ENCODE measurements around the gene PFKM.
A peak's percentile ranks its signal among the peaks of the same experiment; 100 is the strongest.
"Not testable (repeated sequence)": the region's sequence is repeated elsewhere in the genome, so short reads cannot be mapped to it uniquely, and the experiment has no call there.

Gene PFKM

DNA sequence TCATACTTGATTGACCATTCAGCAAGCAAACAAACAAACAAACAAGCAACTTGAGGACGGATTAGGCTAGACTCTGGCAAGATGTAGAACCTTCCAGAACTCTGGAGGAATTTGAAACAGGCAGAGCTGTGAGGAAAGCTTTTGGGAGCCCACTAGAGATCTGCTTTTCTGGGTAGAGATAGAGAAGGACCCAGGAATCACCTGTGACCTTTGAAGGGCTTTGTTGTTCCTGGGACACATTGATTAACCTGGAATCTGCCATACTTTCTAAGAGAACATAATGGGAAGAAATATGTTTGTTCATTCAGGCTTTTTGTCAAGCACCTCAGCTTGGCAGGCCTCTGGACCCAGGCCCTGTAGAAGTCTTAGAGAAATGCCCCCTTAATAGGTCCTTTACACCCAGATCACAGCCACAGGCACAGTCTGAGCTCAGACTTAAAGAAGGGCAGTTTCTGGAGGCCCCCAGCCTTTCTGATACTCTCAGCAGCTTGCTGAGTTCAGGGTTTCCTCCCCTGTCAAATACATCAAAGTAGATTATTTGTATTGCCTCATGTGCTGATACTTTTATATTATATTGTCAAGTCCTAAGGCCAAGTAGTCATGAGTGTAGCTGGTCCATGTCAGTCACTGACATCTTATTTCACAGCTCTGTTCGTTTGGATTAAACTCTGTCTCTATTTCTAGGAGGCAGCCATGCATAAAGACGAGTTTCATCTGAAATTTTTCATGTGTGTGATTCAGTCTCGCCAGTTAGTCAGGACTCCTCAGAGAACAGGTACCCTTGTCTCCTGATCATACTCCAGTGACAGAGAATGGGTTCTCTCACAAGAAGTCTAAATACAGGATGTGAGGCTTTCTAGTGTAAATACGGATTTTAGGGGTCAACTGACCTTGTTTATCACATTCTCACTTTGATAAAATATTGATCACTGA lies 12.2 kb upstream of the PFKM start:
- no peak for TF ChIP-seq PAX5 (IDR thresholded peaks at IDR 0.05; ENCODE audit: insufficient read depth, low read length, severe bottlenecking)
- TF ChIP-seq SPI1 (IDR thresholded peaks at IDR 0.05; ENCODE audit: low read depth, low read length) = no peak
- TF ChIP-seq POLR2A (IDR thresholded peaks at IDR 0.05; ENCODE audit: low read depth, low read length) = no peak
- no peak for TF ChIP-seq POU2F2 (IDR thresholded peaks at IDR 0.05; ENCODE audit: low read depth, low read length)
- TF ChIP-seq POLR2AphosphoS5 (IDR thresholded peaks at IDR 0.05; ENCODE audit: low read depth, low read length) = no peak
- TF ChIP-seq TAF1 (IDR thresholded peaks at IDR 0.05; ENCODE audit: low read depth, low read length) = no peak
- DNase-seq (ENCODE audit: insufficient read length, low spot score) (no peak), FAIRE-seq (peak; percentile 43)

- DNase-seq (ENCODE audit: insufficient read length, low spot score) (no peak), FAIRE-seq (no peak)
- TF ChIP-seq PAX5 (IDR thresholded peaks at IDR 0.05; ENCODE audit: insufficient read depth, low read length, severe bottlenecking) = no peak
These were observed 9.7 kb upstream of the PFKM start for GRCh38 chr12:48109424-48109823.

DNA sequence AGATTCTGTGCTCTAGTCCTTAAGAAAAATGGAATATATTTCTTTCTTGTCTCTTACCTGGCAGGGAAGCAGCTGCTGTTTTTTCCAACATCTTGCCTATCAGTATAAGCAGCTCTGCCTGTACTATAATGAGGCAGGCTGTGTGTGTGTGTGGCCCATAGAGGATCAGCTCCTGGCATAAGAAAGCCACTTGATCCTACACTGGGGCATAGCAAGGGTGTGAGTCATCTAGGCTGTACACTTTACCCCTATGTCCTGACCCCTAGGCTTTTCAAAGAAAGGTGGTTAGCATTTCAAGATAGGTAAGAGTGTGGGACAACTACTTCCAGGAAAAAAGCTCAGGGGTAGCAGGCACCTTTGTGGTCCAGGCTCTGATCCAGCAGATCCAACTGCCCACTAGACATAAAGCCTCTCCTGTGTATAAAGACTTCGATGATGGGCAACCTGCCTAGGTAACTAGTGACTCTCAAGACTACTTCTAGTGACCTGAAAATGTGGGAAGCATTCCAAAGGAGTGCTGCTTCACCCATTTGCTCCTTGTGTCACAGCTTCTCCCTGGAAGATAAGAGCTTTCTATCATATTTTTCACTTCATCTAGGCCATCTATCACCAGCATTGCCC lies 8.4 kb upstream of the PFKM start:
- FAIRE-seq (no peak), DNase-seq (ENCODE audit: insufficient read length, low spot score) (no peak)
- TF ChIP-seq PAX5 (IDR thresholded peaks at IDR 0.05; ENCODE audit: insufficient read depth, low read length, severe bottlenecking) (no peak), POU2F2 (IDR thresholded peaks at IDR 0.05; ENCODE audit: low read depth, low read length) (no peak), SPI1 (IDR thresholded peaks at IDR 0.05; ENCODE audit: low read depth, low read length) (no peak), POLR2AphosphoS5 (IDR thresholded peaks at IDR 0.05; ENCODE audit: low read depth, low read length) (no peak), TAF1 (IDR thresholded peaks at IDR 0.05; ENCODE audit: low read depth, low read length) (no peak), POLR2A (IDR thresholded peaks at IDR 0.05; ENCODE audit: low read depth, low read length) (no peak)

DNA sequence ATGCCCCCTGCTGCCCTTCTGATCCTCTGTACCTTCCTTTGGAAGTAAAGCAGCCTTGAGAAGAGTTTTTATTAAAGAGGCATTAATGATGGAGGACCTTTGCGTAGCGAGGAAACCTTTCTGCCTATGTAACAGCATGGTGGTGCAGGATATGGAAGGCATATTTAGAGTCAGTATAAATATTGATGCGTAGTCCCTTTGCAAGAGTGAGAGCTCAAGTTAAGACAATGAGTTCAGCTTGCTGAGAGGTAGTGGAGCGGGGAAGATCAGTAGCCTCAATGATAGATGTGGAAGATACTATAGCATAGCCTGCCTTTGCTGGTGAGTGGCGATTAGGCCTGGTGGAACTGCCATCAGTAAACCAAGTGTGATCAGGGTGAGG lies 7.9 kb upstream of the PFKM start:
- not testable (repeated sequence) for DNase-seq (ENCODE audit: insufficient read length, low spot score); FAIRE-seq

DNA sequence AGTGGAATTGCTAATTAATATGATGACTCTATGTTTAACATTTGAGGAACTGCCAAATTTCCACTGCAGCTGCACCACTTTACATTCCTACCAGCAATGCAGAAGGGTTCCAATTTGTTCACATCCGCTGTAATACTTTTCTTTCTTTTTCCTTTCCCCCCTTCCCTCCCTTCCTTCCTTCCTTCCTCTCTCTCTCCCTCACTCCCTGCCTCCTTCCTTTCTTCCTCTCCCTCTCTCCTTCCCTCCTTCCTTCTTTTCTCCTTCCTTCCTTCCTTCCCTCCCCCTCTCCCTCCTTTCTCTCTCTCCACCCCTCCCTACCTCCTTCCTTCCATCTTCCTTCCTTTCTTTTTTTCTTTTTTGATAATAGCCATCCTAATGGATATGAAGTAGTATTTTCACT lies 3.2 kb upstream of the PFKM start:
- TF ChIP-seq POLR2A (IDR thresholded peaks at IDR 0.05; ENCODE audit: low read depth, low read length) = no peak
- no peak for TF ChIP-seq POU2F2 (IDR thresholded peaks at IDR 0.05; ENCODE audit: low read depth, low read length)
- no peak for TF ChIP-seq PAX5 (IDR thresholded peaks at IDR 0.05; ENCODE audit: insufficient read depth, low read length, severe bottlenecking)
- TF ChIP-seq SPI1 (IDR thresholded peaks at IDR 0.05; ENCODE audit: low read depth, low read length) = no peak
- no peak for TF ChIP-seq POLR2AphosphoS5 (IDR thresholded peaks at IDR 0.05; ENCODE audit: low read depth, low read length)
- TF ChIP-seq TAF1 (IDR thresholded peaks at IDR 0.05; ENCODE audit: low read depth, low read length) = no peak
- DNase-seq (ENCODE audit: insufficient read length, low spot score) (no peak), FAIRE-seq (no peak)

DNA sequence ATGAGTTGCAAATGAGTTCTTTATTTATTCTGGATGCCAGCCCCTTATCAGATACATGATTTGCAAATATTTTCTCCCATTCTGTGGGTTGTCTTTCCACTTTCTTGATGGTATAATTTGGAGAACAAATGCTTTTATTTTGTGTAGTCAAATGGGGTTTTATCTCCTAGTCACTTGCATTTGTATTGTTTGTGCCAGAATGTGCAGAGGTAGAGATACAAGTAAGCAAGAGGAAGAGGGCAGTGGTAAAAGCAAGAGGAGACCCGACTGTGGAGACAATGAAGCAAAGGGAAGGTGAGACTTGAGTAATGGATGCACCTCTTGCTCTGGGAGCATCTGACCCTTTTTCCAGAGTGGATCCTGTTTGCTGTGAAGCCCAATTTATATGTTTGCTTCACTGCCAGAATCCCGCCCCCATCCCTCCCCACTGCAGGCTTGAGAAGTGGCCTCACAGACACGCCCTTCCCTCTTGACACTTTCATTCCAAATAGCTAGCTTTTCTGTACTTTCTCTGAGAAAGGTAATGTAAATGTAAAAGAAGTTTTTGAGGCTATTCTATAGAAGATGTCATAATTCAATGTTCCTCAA lies 786 bp upstream of the PFKM start:
- no peak for DNase-seq (ENCODE audit: insufficient read length, low spot score)

DNA sequence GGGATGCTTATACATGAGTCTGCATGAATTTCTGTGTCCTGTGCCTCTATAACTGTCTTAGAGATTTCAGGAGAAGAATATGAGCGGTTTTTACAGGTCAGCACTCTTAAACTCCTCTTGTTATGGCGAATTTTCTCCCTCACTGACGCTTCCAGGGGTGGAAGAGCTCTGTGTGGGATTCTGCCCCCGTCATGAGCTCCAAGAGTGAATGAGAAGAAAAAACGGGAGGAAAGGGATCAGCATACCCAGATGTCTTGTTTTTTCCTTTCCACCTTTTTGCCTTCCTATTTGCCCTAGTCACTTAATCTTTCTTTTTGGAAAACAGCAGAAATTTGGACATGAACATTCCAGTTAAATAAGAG lies 651 bp downstream of the PFKM start:
- no peak for FAIRE-seq
- no peak for TF ChIP-seq TAF1 (IDR thresholded peaks at IDR 0.05; ENCODE audit: low read depth, low read length)
- TF ChIP-seq SPI1 (IDR thresholded peaks at IDR 0.05; ENCODE audit: low read depth, low read length) = no peak
- no peak for TF ChIP-seq POLR2A (IDR thresholded peaks at IDR 0.05; ENCODE audit: low read depth, low read length)
- no peak for TF ChIP-seq POU2F2 (IDR thresholded peaks at IDR 0.05; ENCODE audit: low read depth, low read length)
- no peak for DNase-seq (ENCODE audit: insufficient read length, low spot score)

More for the DNA sequence above, 786 bp upstream of the PFKM start:
- FAIRE-seq = no peak
- TF ChIP-seq POLR2A (IDR thresholded peaks at IDR 0.05; ENCODE audit: low read depth, low read length) = no peak
- no peak for TF ChIP-seq TAF1 (IDR thresholded peaks at IDR 0.05; ENCODE audit: low read depth, low read length)
- no peak for TF ChIP-seq PAX5 (IDR thresholded peaks at IDR 0.05; ENCODE audit: insufficient read depth, low read length, severe bottlenecking)
- no peak for TF ChIP-seq POU2F2 (IDR thresholded peaks at IDR 0.05; ENCODE audit: low read depth, low read length)
- TF ChIP-seq POLR2AphosphoS5 (IDR thresholded peaks at IDR 0.05; ENCODE audit: low read depth, low read length) = no peak
- TF ChIP-seq SPI1 (IDR thresholded peaks at IDR 0.05; ENCODE audit: low read depth, low read length) = no peak

GRCh38 chr12:48121522-48121921 lies 2.4 kb downstream of the PFKM start:
- DNase-seq (ENCODE audit: insufficient read length, low spot score) (no peak), FAIRE-seq (no peak)

DNA sequence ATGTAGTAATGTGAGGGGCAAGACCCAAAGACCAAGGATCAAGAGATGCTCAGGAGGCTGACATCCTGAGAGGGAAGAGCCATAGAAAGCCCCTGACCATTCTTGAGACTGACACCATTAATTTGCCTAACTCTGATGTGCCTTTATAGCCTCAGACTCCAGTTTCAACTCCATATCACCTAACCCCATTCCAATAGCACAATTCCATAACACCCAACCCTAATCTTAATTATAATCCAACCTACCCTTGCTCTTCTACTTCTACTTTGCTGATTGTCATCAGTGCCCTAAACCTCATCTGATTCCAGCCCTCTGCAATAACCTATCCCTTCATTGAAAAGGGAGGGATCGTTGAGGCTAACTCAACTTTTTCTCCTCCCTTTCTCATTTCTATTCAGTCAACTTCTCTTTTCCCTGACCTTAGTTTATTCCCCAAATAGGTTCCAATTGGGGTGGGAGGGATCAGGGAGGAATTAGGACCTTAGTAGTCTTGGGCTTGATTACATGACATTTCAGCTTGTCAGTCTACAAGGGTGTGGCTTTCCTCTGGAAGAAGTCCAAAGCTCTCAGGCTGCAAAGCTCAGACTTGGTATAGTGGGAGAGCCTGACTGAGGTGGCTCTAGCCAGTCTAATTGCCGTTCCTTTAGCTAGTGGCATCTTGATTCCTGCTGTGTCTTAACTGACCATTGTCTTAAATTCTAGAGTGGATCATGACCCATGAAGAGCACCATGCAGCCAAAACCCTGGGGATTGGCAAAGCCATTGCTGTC lies 3.1 kb downstream of the PFKM start:
- FAIRE-seq (peak; percentile 13), DNase-seq (ENCODE audit: insufficient read length, low spot score) (no peak)
- no peak for TF ChIP-seq TAF1 (IDR thresholded peaks at IDR 0.05; ENCODE audit: low read depth, low read length)
- TF ChIP-seq POLR2A (IDR thresholded peaks at IDR 0.05; ENCODE audit: low read depth, low read length) = no peak
- no peak for TF ChIP-seq SPI1 (IDR thresholded peaks at IDR 0.05; ENCODE audit: low read depth, low read length)
- TF ChIP-seq POU2F2 (IDR thresholded peaks at IDR 0.05; ENCODE audit: low read depth, low read length) = no peak
- TF ChIP-seq POLR2AphosphoS5 (IDR thresholded peaks at IDR 0.05; ENCODE audit: low read depth, low read length) = no peak
- no peak for TF ChIP-seq PAX5 (IDR thresholded peaks at IDR 0.05; ENCODE audit: insufficient read depth, low read length, severe bottlenecking)

More at GRCh38 chr12:48121522-48121921, 2.4 kb downstream of the PFKM start:
- TF ChIP-seq PAX5 (IDR thresholded peaks at IDR 0.05; ENCODE audit: insufficient read depth, low read length, severe bottlenecking) = no peak
- TF ChIP-seq SPI1 (IDR thresholded peaks at IDR 0.05; ENCODE audit: low read depth, low read length) = no peak
- TF ChIP-seq POU2F2 (IDR thresholded peaks at IDR 0.05; ENCODE audit: low read depth, low read length) = no peak
- TF ChIP-seq POLR2AphosphoS5 (IDR thresholded peaks at IDR 0.05; ENCODE audit: low read depth, low read length) = no peak
- TF ChIP-seq TAF1 (IDR thresholded peaks at IDR 0.05; ENCODE audit: low read depth, low read length) = no peak
